Esophagus muscularis mucosa (tissue), 4 donors: ENCODE data around the gene ITPR1. TPM values are rescaled to one million over a fixed set of nuclear protein-coding genes. Genes with fewer than 3 reads are reported as not detected.

ENCODE experiments used
- DNase-seq: peaks from one replicate; pipeline ENCODE4 v3.0.0-alpha.2; 2017; ENCODE audit errors: extremely low spot score
- H3K27ac ChIP-seq, 4 donors: fragments of 200-600 bp; sonication (generic); replicated peaks in 1 of 4; 1 replicate in 3 of 4; 2 replicates in 1 of 4; pipeline ENCODE4 v1.5.1; 2016 to 2019; ENCODE audit warnings: mild to moderate bottlenecking in 1 of 4
- H3K27me3 ChIP-seq, 4 donors: fragments of 200-600 bp; sonication (generic); one replicate each; pipeline versions ENCODE4 v1.5.1 to v1.6.0; 2016 to 2019
- H3K36me3 ChIP-seq, 4 donors: fragments of 200-600 bp; sonication (generic); one replicate each; pipeline ENCODE4 v1.5.1; 2016 to 2019
- H3K4me1 ChIP-seq, 4 donors: fragments of 200-600 bp; sonication (generic); one replicate each; pipeline ENCODE4 v1.5.1; 2016 to 2019
- H3K4me3 ChIP-seq, 4 donors: fragments of 200-600 bp; sonication (generic); 1 replicate in 2 of 4; 2 replicates in 2 of 4; pipeline ENCODE4 v1.5.1; 2016 to 2019; ENCODE audit warnings: mild to moderate bottlenecking in 4 of 4, moderate library complexity in 1 of 4
- H3K9me3 ChIP-seq, 4 donors: fragments of 200-600 bp; sonication (generic); 1 replicate in 3 of 4; 2 replicates in 1 of 4; pipeline ENCODE4 v1.5.1; 2016 to 2019
- CTCF ChIP-seq, 3 experiments: fragments of 200-600 bp in 2 of 3; fragments of 450-650 bp in 1 of 3; sonication (generic) in 2 of 3; IDR thresholded peaks; one replicate each; pipeline ENCODE4 v1.5.1; 2017 to 2019; ENCODE audit warnings: antibody characterized with exemption in 3 of 3, mild to moderate bottlenecking in 2 of 3, moderate library complexity in 1 of 3
- EP300 ChIP-seq: sonication (generic); formaldehyde crosslinking; IDR thresholded peaks from one replicate; pipeline ENCODE4 v1.6.1; 2017; ENCODE audit warnings: antibody characterized with exemption
- POLR2A ChIP-seq: fragments of 450-650 bp; IDR thresholded peaks from one replicate; pipeline ENCODE4 v1.6.1; 2017; ENCODE audit warnings: antibody characterized with exemption, moderate library complexity, mild to moderate bottlenecking, low read depth
- POLR2AphosphoS5 ChIP-seq, 2 donors: sonication (generic); formaldehyde crosslinking; IDR thresholded peaks; one replicate each; pipeline ENCODE4 v1.6.1; 2017; ENCODE audit warnings: antibody characterized with exemption in 2 of 2
- WGBS: methylation state at CpG from one replicate; pipeline ENCODE4 v1.1.5; 2018; 5-methylcytosine and 5-hydroxymethylcytosine counted together
- intact Hi-C: fragments of 100-400 bp; cut with DNase I; formaldehyde crosslinking; loops from one replicate; pipeline ENCODE4 v1.15.1; 2023
- total RNA-seq, 4 donors: library from RNA; depleted of rRNA; stranded (reverse); fragments of >200 nt; gene quantifications; one replicate each; pipeline versions ENCODE4 v1.1.0 to v1.2.1, GENCODE V29; 2016

The ITPR1 gene
- total RNA-seq, 4 donors from 2014 or later, result 204 to 271 (median 222) TPM

DNA sequence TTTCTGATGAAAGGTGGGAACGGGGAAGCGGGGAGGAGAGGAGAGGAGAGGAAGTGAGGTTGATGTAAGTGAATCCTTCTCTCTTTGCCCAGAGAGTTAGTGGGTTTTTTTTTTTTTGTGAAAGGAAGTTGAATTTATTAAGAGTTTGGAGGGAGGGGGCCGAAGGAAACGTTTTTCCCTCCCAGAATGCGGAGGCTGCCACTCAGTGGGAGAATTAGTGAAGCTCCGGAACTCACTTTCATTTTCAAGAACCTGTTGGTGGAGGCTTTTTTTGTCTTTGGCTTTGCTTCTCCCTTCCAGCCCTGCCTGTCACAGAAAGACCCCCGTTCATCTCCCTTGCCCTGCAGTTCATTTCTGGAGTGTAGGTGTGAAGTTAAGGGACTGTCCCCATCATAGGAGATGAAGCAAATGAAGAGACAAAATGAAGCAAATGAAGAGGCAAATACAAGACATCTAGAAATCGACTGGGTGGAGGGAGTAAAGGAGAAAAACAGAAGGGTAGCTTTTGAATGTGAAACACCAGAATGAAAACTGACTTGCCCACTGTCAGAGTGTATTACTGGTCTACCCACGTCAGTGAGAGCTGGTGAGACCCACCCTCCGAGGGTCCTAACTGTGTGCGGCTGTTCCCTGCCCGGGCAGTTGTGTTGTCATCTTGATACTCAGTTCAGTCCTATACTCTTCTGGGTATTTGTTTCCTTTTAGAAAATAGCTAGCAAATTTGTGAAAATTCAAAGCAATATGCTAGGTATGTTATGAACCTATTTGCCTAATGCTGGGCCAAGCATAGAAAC is 91.5 kb downstream of the ITPR1 start:
- Histone ChIP-seq H3K9me3 (no peaks in the 10 kb centered on the region), H3K27ac (peak overlapping the region; percentile 76 to 82 (median 78)), H3K4me1 (peaks cover 61 to 97% (median 83%) of the 10 kb centered on the region in 4 donors), H3K36me3 (no peaks in the 10 kb centered on the region), H3K27me3 (no peaks in the 10 kb centered on the region), H3K4me3 (peak overlapping the region; percentile 40 to 50 (median 44))
- TF ChIP-seq POLR2AphosphoS5 (IDR thresholded peaks at IDR 0.05), result peak; percentile 20 to 27
- TF ChIP-seq CTCF (IDR thresholded peaks at IDR 0.05), result peak; percentile 40 to 43 (median 41)
- no peak for TF ChIP-seq EP300
- intact Hi-C loops, result loop anchor here (2.0 kb wide), 1 partner anchor 92 kb away; the partner anchor contains the start of gene ITPR1
- 25% methylated on average over 12 of the region's 12 CpGs for WGBS
- no peak for DNase-seq

GRCh38 chr3:4586381-4586780 is 93.2 kb downstream of the ITPR1 start:
- H3K36me3 ChIP-seq, result no peaks in the 10 kb centered on the region
- H3K27ac ChIP-seq, result peak overlapping the region; percentile 12 to 65 (median 36)
- TF ChIP-seq CTCF (IDR thresholded peaks at IDR 0.05), result no peak
- TF ChIP-seq POLR2A, result no peak
- no peak for TF ChIP-seq POLR2AphosphoS5 (IDR thresholded peaks at IDR 0.05)
- TF ChIP-seq EP300, result no peak
- H3K4me1 ChIP-seq, result peaks cover 57 to 89% (median 77%) of the 10 kb centered on the region in 4 donors
- 61% methylated on average over 4 of the region's 4 CpGs for WGBS
- DNase-seq, result no peak
- no peaks in the 10 kb centered on the region for H3K9me3 ChIP-seq
- no peak overlapping the region for H3K4me3 ChIP-seq
- no peaks in the 10 kb centered on the region for H3K27me3 ChIP-seq
- intact Hi-C loops, result no loop called here

DNA sequence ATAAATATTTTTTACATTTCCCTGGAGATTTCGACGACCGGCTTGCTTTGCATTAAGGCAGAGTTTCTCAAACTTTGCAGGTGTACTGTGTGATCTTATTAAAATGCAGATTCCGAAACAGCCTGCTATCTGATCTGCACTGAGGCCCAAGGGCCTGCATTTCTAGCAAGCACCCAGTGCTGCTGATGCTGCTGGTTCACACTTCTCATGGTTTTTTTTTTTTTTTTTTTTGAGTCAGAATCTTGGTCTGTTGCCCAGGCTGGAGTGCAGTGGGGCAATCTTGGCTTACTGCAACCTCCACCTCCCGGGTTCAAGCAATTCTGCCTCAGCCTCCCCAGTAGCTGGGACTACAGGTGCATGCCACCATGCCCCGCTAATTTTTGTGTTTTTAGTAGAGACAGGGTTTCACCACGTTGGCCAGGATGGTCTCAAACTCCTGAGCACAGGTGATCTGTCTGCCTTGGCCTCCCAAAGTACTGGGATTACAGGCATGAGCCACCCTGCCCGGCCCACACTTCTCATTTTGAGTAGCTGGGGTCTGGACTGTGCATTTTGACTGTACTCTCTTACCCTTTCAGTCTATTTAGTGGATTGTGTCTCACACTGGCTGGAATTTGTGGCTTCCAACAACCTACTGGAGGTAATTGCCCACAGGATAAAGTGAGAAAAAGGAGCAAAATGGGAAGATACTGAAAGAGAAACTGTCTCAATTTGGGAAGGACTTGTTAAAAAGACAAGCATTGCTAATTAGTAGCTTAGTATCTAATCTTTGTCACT is 94.1 kb downstream of the ITPR1 start:
- H3K27me3 ChIP-seq, result no peaks in the 10 kb centered on the region
- WGBS, result 65% methylated on average over 7 of the region's 8 CpGs
- intact Hi-C loops, result no loop called here

DNA sequence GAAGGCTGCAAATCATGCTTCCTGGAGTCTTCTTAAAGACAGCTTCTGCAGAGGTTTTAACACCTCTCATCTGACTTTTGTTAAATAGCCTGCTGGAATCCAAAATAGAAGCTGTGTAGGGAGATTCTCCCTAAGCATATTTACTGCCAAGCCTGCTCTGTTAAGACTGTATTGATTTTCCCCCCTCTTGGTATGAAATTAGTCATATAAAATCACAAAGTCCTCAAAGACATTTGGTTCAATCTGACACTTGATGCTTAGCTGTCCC is 94.6 kb downstream of the ITPR1 start:
- intact Hi-C loops, result no loop called here
- TF ChIP-seq EP300 (no peak), CTCF (IDR thresholded peaks at IDR 0.05) (no peak), POLR2A (no peak), POLR2AphosphoS5 (IDR thresholded peaks at IDR 0.05) (no peak)
- H3K4me1 ChIP-seq, result peaks cover 44 to 85% (median 63%) of the 10 kb centered on the region in 4 donors

More for the DNA sequence above, 94.1 kb downstream of the ITPR1 start:
- H3K36me3 ChIP-seq, result no peaks in the 10 kb centered on the region
- TF ChIP-seq EP300 (no peak), POLR2AphosphoS5 (IDR thresholded peaks at IDR 0.05) (no peak), CTCF (IDR thresholded peaks at IDR 0.05) (no peak), POLR2A (no peak)
- peak overlapping the region; percentile 35 to 65 (median 58) for H3K27ac ChIP-seq
- H3K4me1 ChIP-seq, result peaks cover 49 to 86% (median 68%) of the 10 kb centered on the region in 4 donors
- H3K4me3 ChIP-seq, result no peak overlapping the region
- no peak for DNase-seq
- H3K9me3 ChIP-seq, result no peaks in the 10 kb centered on the region

More for the DNA sequence above, 94.6 kb downstream of the ITPR1 start:
- H3K4me3 ChIP-seq, result no peak overlapping the region
- DNase-seq, result no peak
- peak overlapping the region; percentile 34 to 65 (median 58) for H3K27ac ChIP-seq
- no peaks in the 10 kb centered on the region for H3K27me3 ChIP-seq
- no peaks in the 10 kb centered on the region for H3K9me3 ChIP-seq
- H3K36me3 ChIP-seq, result no peaks in the 10 kb centered on the region
